Hepatocyte (in vitro differentiated cells): Measurements from ENCODE around the gene SLC26A9. TPM values are rescaled to one million over a fixed set of nuclear protein-coding genes. Genes with fewer than 3 reads are reported as not detected.

Experiments
- DNase-seq: peaks from one replicate; pipeline ENCODE4 v3.0.0-alpha.2; 2016; ENCODE audit warnings: low spot score
- H2AFZ ChIP-seq: fragments of 200-600 bp; sonication (generic); 2 replicates; pipeline ENCODE4 v1.6.0; 2016; ENCODE audit warnings: antibody characterized with exemption, mild to moderate bottlenecking
- H3K27ac ChIP-seq: fragments of 200-600 bp; sonication (generic); 2 replicates; pipeline ENCODE4 v1.5.1; 2016; ENCODE audit warnings: mild to moderate bottlenecking
- H3K27me3 ChIP-seq: fragments of 200-600 bp; sonication (generic); 2 replicates; pipeline ENCODE4 v1.6.1; 2016
- H3K36me3 ChIP-seq: fragments of 200-600 bp; sonication (generic); replicated peaks from 2 replicates; pipeline ENCODE4 v1.5.1; 2016; ENCODE audit warnings: low read depth; ENCODE audit not compliant: insufficient read depth
- H3K4me1 ChIP-seq: fragments of 200-600 bp; sonication (generic); 2 replicates; pipeline ENCODE4 v1.5.1; 2016; ENCODE audit warnings: mild to moderate bottlenecking, moderate library complexity; ENCODE audit not compliant: insufficient read depth
- H3K4me2 ChIP-seq: fragments of 200-600 bp; sonication (generic); 2 replicates; pipeline ENCODE4 v1.6.0; 2016
- H3K4me3 ChIP-seq: fragments of 200-600 bp; sonication (generic); 2 replicates; pipeline ENCODE4 v1.5.1; 2016; ENCODE audit warnings: mild to moderate bottlenecking
- H3K79me2 ChIP-seq: fragments of 200-600 bp; sonication (generic); 2 replicates; pipeline ENCODE4 v1.6.0; 2017; ENCODE audit warnings: mild to moderate bottlenecking
- H3K9me2 ChIP-seq: fragments of 200-600 bp; sonication (generic); replicated peaks from 2 replicates; pipeline ENCODE4 v1.6.0; 2017; ENCODE audit warnings: mild to moderate bottlenecking; ENCODE audit not compliant: insufficient read depth
- H3K9me3 ChIP-seq: fragments of 200-600 bp; sonication (generic); 2 replicates; pipeline ENCODE4 v1.5.1; 2016; ENCODE audit warnings: low read depth, mild to moderate bottlenecking
- H4K20me1 ChIP-seq: fragments of 200-600 bp; sonication (generic); 2 replicates; pipeline ENCODE4 v1.6.0; 2016; ENCODE audit warnings: mild to moderate bottlenecking; ENCODE audit not compliant: insufficient read depth, poor library complexity, severe bottlenecking
- CTCF ChIP-seq: fragments of 200-600 bp; sonication (generic); IDR thresholded peaks from 2 replicates; pipeline ENCODE4 v1.5.1; 2016; ENCODE audit warnings: antibody characterized with exemption, mild to moderate bottlenecking; ENCODE audit not compliant: poor library complexity
- EZH2 ChIP-seq: fragments of 200-600 bp; sonication (generic); IDR thresholded peaks from 2 replicates; pipeline ENCODE4 v1.6.1; 2016; ENCODE audit warnings: antibody characterized with exemption, mild to moderate bottlenecking, borderline replicate concordance
- EZH2phosphoT487 ChIP-seq: fragments of 200-600 bp; sonication (generic); IDR thresholded peaks from one replicate; pipeline ENCODE4 v1.6.1; 2018; ENCODE audit warnings: antibody characterized with exemption, mild to moderate bottlenecking, low read depth, moderate library complexity; ENCODE audit not compliant: unreplicated experiment, severe bottlenecking
- WGBS: methylation state at CpG from one replicate; pipeline ENCODE4 v1.1.6; 2016; ENCODE audit warnings: low lambda C conversion rate; ENCODE audit errors: missing lambda C conversion rate; 5-methylcytosine and 5-hydroxymethylcytosine counted together
- polyA plus RNA-seq: library from polyadenylated mRNA; unstranded; fragments of >200 nt; fragmentation: Nextera tagmentation; extraction: Ambion mirVana; gene quantifications from 2 replicates; pipeline ENCODE4 v1.2.1, GENCODE V29; 2016
- total RNA-seq: library from RNA; depleted of rRNA; stranded (reverse); fragments of >200 nt; gene quantifications from 2 replicates; pipeline ENCODE4 v1.2.3, GENCODE V29; 2014

SLC26A9 gene
- total and polyA plus RNA-seq, 2 experiments from 2014 or later, result 0.13 to 0.63 TPM

GRCh38 chr1:205950280-205950679 is 7.0 kb upstream of the SLC26A9 start:
- Histone ChIP-seq H3K27ac (no peak overlapping the region), H3K27me3 (peaks cover 12% of the 10 kb centered on the region), H3K36me3 (no peaks in the 10 kb centered on the region), H3K79me2 (no peaks in the 10 kb centered on the region), H4K20me1 (no peaks in the 10 kb centered on the region), H3K4me3 (no peak overlapping the region), H3K9me3 (no peaks in the 10 kb centered on the region), H3K9me2 (no peaks in the 10 kb centered on the region), H3K4me2 (no peak overlapping the region), H2AFZ (no peak overlapping the region), H3K4me1 (no peaks in the 10 kb centered on the region)
- no peak for DNase-seq
- TF ChIP-seq EZH2 (no peak), CTCF (no peak), EZH2phosphoT487 (no peak)
- WGBS, result 89% methylated on average over 8 of the region's 8 CpGs

- Histone ChIP-seq H3K27me3 (peaks cover 12% of the 10 kb centered on the region), H3K27ac (no peak overlapping the region), H3K9me2 (no peaks in the 10 kb centered on the region), H3K4me3 (no peak overlapping the region), H3K79me2 (no peaks in the 10 kb centered on the region), H4K20me1 (no peaks in the 10 kb centered on the region), H3K4me1 (no peaks in the 10 kb centered on the region), H2AFZ (no peak overlapping the region), H3K4me2 (no peak overlapping the region), H3K36me3 (no peaks in the 10 kb centered on the region), H3K9me3 (no peaks in the 10 kb centered on the region)
- WGBS, result 100% methylated on average over 1 of the region's 1 CpG
- DNase-seq, result no peak
- no peak for TF ChIP-seq CTCF
- no peak for TF ChIP-seq EZH2phosphoT487
- no peak for TF ChIP-seq EZH2
These were observed 6.5 kb upstream of the SLC26A9 start for GRCh38 chr1:205949753-205950152.

- Histone ChIP-seq H4K20me1 (no peaks in the 10 kb centered on the region), H3K9me2 (no peaks in the 10 kb centered on the region), H3K4me1 (no peaks in the 10 kb centered on the region), H3K4me3 (no peak overlapping the region), H3K27me3 (peaks cover 12% of the 10 kb centered on the region), H2AFZ (no peak overlapping the region), H3K4me2 (no peak overlapping the region), H3K9me3 (no peaks in the 10 kb centered on the region), H3K36me3 (no peaks in the 10 kb centered on the region), H3K27ac (no peak overlapping the region), H3K79me2 (no peaks in the 10 kb centered on the region)
- WGBS, result 88% methylated on average over 3 of the region's 3 CpGs
- no peak for TF ChIP-seq EZH2
- TF ChIP-seq EZH2phosphoT487, result no peak
- TF ChIP-seq CTCF, result no peak
- DNase-seq, result no peak
These were observed 5.6 kb upstream of the SLC26A9 start for GRCh38 chr1:205948886-205949285.

GRCh38 chr1:205948039-205948438 is 4.8 kb upstream of the SLC26A9 start:
- Histone ChIP-seq H3K4me3 (no peak overlapping the region), H3K36me3 (no peaks in the 10 kb centered on the region), H2AFZ (no peak overlapping the region), H3K9me2 (no peaks in the 10 kb centered on the region), H3K4me2 (no peak overlapping the region), H3K27ac (no peak overlapping the region), H4K20me1 (no peaks in the 10 kb centered on the region), H3K27me3 (peaks cover 12% of the 10 kb centered on the region), H3K9me3 (no peaks in the 10 kb centered on the region), H3K4me1 (no peaks in the 10 kb centered on the region), H3K79me2 (no peaks in the 10 kb centered on the region)
- 99% methylated on average over 4 of the region's 4 CpGs for WGBS
- no peak for DNase-seq
- TF ChIP-seq EZH2phosphoT487 (no peak), CTCF (no peak), EZH2 (no peak)
